IMR-90 (cell line): Measurements from ENCODE around the gene SAA4. TPM values are rescaled to one million over a fixed set of nuclear protein-coding genes. Genes with fewer than 3 reads are reported as not detected.

Experiments used
- ATAC-seq: fragments of 200-7000 bp; cut with Tn5 transposase; 2 replicates; pipeline ENCODE4 v1.9.1; 2020; ENCODE audit warnings: low read depth, mild to moderate bottlenecking, moderate library complexity
- BruUV-seq: library from RNA; stranded (reverse); fragments of 400-500 nt; replicated peaks from 2 replicates; lab custom pipeline; 2021; lab: Mats Ljungman, UMichigan
- CTCF ChIA-PET: fragments of 300-600 bp; formaldehyde crosslinking; extraction: SDS; loops from one replicate; lab custom pipeline; 2021; ENCODE audit warnings: antibody characterized with exemption; lab: Yijun Ruan, JAX
- POLR2A ChIA-PET: fragments of 300-600 bp; sonication (Branson Sonifier 250); formaldehyde crosslinking; loops from one replicate; lab custom pipeline; 2022; ENCODE audit warnings: antibody characterized with exemption; ENCODE audit not compliant: unreplicated experiment; lab: Charles Lee
- DNase-seq: peaks from one replicate; pipeline ENCODE4 v3.0.0; 2013
- H2AFZ ChIP-seq: replicated peaks from 2 replicates; pipeline ENCODE3; 2013; ENCODE audit warnings: low read length, mild to moderate bottlenecking; ENCODE audit not compliant: poor library complexity
- H2AK5ac ChIP-seq: 2 replicates; pipeline ENCODE4 v1.6.1; 2013; ENCODE audit warnings: low read depth, low read length, inconsistent platforms
- H2AK9ac ChIP-seq: replicated peaks from 2 replicates; pipeline ENCODE3; 2013; ENCODE audit warnings: mild to moderate bottlenecking, low read depth, low read length, moderate library complexity; ENCODE audit not compliant: poor library complexity
- H2BK120ac ChIP-seq: 2 replicates; pipeline ENCODE4 v1.6.1; 2013; ENCODE audit warnings: low read depth, low read length, inconsistent platforms
- H2BK15ac ChIP-seq: 3 replicates; pipeline ENCODE4 v1.6.1; 2013; ENCODE audit warnings: low read depth, low read length, inconsistent platforms
- H2BK20ac ChIP-seq: 2 replicates; pipeline ENCODE4 v1.6.1; 2013; ENCODE audit warnings: low read depth, mild to moderate bottlenecking, inconsistent platforms, low read length, moderate library complexity
- H2BK5ac ChIP-seq: 2 replicates; pipeline ENCODE4 v1.6.1; 2013; ENCODE audit warnings: mild to moderate bottlenecking, low read depth, low read length, inconsistent platforms; ENCODE audit not compliant: poor library complexity, severe bottlenecking
- H3K14ac ChIP-seq: replicated peaks from 2 replicates; pipeline ENCODE4 v1.6.1; 2013; ENCODE audit warnings: low read depth, low read length, inconsistent platforms
- H3K18ac ChIP-seq: 2 replicates; pipeline ENCODE4 v1.6.1; 2013; ENCODE audit warnings: low read depth, low read length, control low read depth
- H3K23ac ChIP-seq: 2 replicates; pipeline ENCODE4 v1.6.1; 2013; ENCODE audit warnings: low read depth, low read length, inconsistent platforms
- H3K27ac ChIP-seq: 2 replicates; pipeline ENCODE4 v1.5.1; 2013; ENCODE audit warnings: mild to moderate bottlenecking, control low read depth, low read length; ENCODE audit not compliant: insufficient read depth
- H3K27me3 ChIP-seq: 2 replicates; pipeline ENCODE4 v1.6.1; 2013; ENCODE audit warnings: low read length; ENCODE audit not compliant: control insufficient read depth, insufficient read depth
- H3K36me3 ChIP-seq: 2 replicates; pipeline ENCODE4 v1.6.1; 2013; ENCODE audit warnings: low read length, mixed read lengths; ENCODE audit not compliant: control insufficient read depth, insufficient read depth
- H3K4ac ChIP-seq: 2 replicates; pipeline ENCODE4 v1.6.1; 2013; ENCODE audit warnings: low read depth, low read length, inconsistent platforms
- H3K4me1 ChIP-seq: 2 replicates; pipeline ENCODE4 v1.6.1; 2013; ENCODE audit warnings: low read length, mixed read lengths; ENCODE audit not compliant: control insufficient read depth, insufficient read depth
- H3K4me2 ChIP-seq: 2 replicates; pipeline ENCODE4 v1.6.1; 2013; ENCODE audit warnings: low read depth, mild to moderate bottlenecking, control low read depth, low read length, moderate library complexity
- H3K4me3 ChIP-seq: 2 replicates; pipeline ENCODE4 v1.5.1; 2013; ENCODE audit warnings: low read depth, mild to moderate bottlenecking, control low read depth, low read length, moderate library complexity; ENCODE audit not compliant: insufficient read depth
- H3K56ac ChIP-seq: 2 replicates; pipeline ENCODE4 v1.6.1; 2013; ENCODE audit warnings: low read length, inconsistent platforms; ENCODE audit not compliant: insufficient read depth; ENCODE audit errors: extremely low read depth
- H3K79me1 ChIP-seq, 2 experiments: 2 replicates each; pipeline ENCODE4 v1.6.1; 2013; ENCODE audit warnings: low read length in 2 of 2, inconsistent platforms in 1 of 2, low read depth in 1 of 2
- H3K9ac ChIP-seq: 2 replicates; pipeline ENCODE4 v1.6.1; 2013; ENCODE audit warnings: low read depth, low read length, control low read depth
- H3K9me1 ChIP-seq: 2 replicates; pipeline ENCODE4 v1.6.1; 2013; ENCODE audit warnings: low read length, inconsistent platforms; ENCODE audit not compliant: insufficient read depth
- H3K9me3 ChIP-seq: 2 replicates; pipeline ENCODE4 v1.6.1; 2013; ENCODE audit warnings: low read length; ENCODE audit not compliant: control insufficient read depth, insufficient read depth
- H4K20me1 ChIP-seq: 2 replicates; pipeline ENCODE4 v1.6.1; 2013; ENCODE audit warnings: low read length, inconsistent platforms; ENCODE audit not compliant: insufficient read depth
- H4K5ac ChIP-seq: 2 replicates; pipeline ENCODE4 v1.6.1; 2013; ENCODE audit warnings: mild to moderate bottlenecking, low read depth, low read length, control low read depth
- H4K8ac ChIP-seq, 2 experiments: 2 replicates each; pipeline ENCODE4 v1.6.1; 2013; ENCODE audit warnings: low read depth in 2 of 2, low read length in 2 of 2, control low read depth in 1 of 2, inconsistent platforms in 1 of 2
- H4K91ac ChIP-seq: 2 replicates; pipeline ENCODE4 v1.6.1; 2013; ENCODE audit warnings: low read depth, low read length, inconsistent platforms; ENCODE audit not compliant: insufficient read depth
- BHLHE40 ChIP-seq: fragments of 150-350 bp; IDR thresholded peaks from 2 replicates; pipeline ENCODE4 v1.6.1; 2016; ENCODE audit warnings: mild to moderate bottlenecking, low read depth, low read length
- CEBPB ChIP-seq: IDR thresholded peaks from 2 replicates; pipeline ENCODE4 v1.6.1; 2012; ENCODE audit warnings: low read depth, low read length, improper control_type of control experiment
- CHD1 ChIP-seq: IDR thresholded peaks from 2 replicates; pipeline ENCODE4 v1.6.1; 2012; ENCODE audit warnings: low read depth, low read length, improper control_type of control experiment
- MAFK ChIP-seq: IDR thresholded peaks from 2 replicates; pipeline ENCODE4 v1.6.1; 2012; ENCODE audit warnings: low read depth, low read length, improper control_type of control experiment
- MAZ ChIP-seq: IDR thresholded peaks from 2 replicates; pipeline ENCODE4 v1.6.1; 2012; ENCODE audit warnings: low read depth, mild to moderate bottlenecking, low read length, improper control_type of control experiment, moderate library complexity, borderline replicate concordance
- MXI1 ChIP-seq: IDR thresholded peaks from 2 replicates; pipeline ENCODE4 v1.6.1; 2012; ENCODE audit warnings: low read depth, mild to moderate bottlenecking, low read length, moderate library complexity, borderline replicate concordance
- NFE2L2 ChIP-seq: fragments of 150-350 bp; IDR thresholded peaks from 2 replicates; pipeline ENCODE4 v1.6.1; 2016; ENCODE audit warnings: low read depth, mild to moderate bottlenecking, low read length
- POLR2A ChIP-seq: IDR thresholded peaks from 2 replicates; pipeline ENCODE4 v1.6.1; 2012; ENCODE audit warnings: mild to moderate bottlenecking, low read depth, low read length
- RAD21 ChIP-seq: IDR thresholded peaks from 2 replicates; pipeline ENCODE4 v1.6.1; 2012; ENCODE audit warnings: low read length, improper control_type of control experiment
- RCOR1 ChIP-seq: IDR thresholded peaks from 2 replicates; pipeline ENCODE4 v1.6.1; 2012; ENCODE audit warnings: mild to moderate bottlenecking, low read length, improper control_type of control experiment; ENCODE audit not compliant: insufficient replicate concordance
- RFX5 ChIP-seq: IDR thresholded peaks from 2 replicates; pipeline ENCODE4 v1.8.0; 2012; ENCODE audit warnings: low read depth, mild to moderate bottlenecking, low read length, moderate library complexity
- WGBS, 2 experiments: methylation state at CpG; one replicate each; pipeline versions ENCODE4 v1.1.5 to v1.1.7; 2013; ENCODE audit warnings: missing lambda C conversion rate in 2 of 2; ENCODE audit not compliant: insufficient read length in 1 of 2; ENCODE audit errors: extremely low coverage in 2 of 2; 5-methylcytosine and 5-hydroxymethylcytosine counted together
- dilution Hi-C: fragments of 300-500 bp; cut with HindIII; formaldehyde crosslinking; loops from one replicate; pipeline ENCODE4 v1.14.3; 2018; ENCODE audit warnings: low sequenced_read_pairs; ENCODE audit not compliant: unreplicated experiment
- in situ Hi-C: fragments of 300-500 bp; cut with MboI; formaldehyde crosslinking; loops from 3 replicates; pipeline ENCODE4 v1.14.3; 2019; ENCODE audit warnings: low sequenced_read_pairs, inconsistent platforms, mixed read lengths
- intact Hi-C: fragments of 100-400 bp; cut with micrococcal nuclease; formaldehyde crosslinking; loops from 2 replicates; pipeline ENCODE4 v1.10.0; 2022
- polyA plus RNA-seq, 3 experiments: library from polyadenylated mRNA; depleted of rRNA; stranded (reverse); fragments of >200 nt; gene quantifications; 2 replicates each; pipeline ENCODE4 v1.2.3, GENCODE V29; 2012; ENCODE audit warnings: low replicate concordance in 1 of 3
- total RNA-seq: library from RNA; depleted of rRNA; stranded (reverse); fragments of >200 nt; gene quantifications from 2 replicates; pipeline ENCODE4 v1.2.3, GENCODE V29; 2012
- TF ChIP-seq, protein P1 (sequence below): fragments of 150-350 bp; IDR thresholded peaks from 2 replicates; pipeline ENCODE4 v1.6.1; 2016; ENCODE audit warnings: low read depth, mild to moderate bottlenecking, low read length, moderate library complexity, borderline replicate concordance
- TF ChIP-seq, protein P2 (sequence below): fragments of 150-350 bp; IDR thresholded peaks from 2 replicates; pipeline ENCODE4 v1.6.1; 2017; ENCODE audit warnings: mild to moderate bottlenecking, antibody characterized with exemption, low read length, low read depth
- TF ChIP-seq, protein P3 (sequence below): conservative IDR thresholded peaks from 2 replicates; pipeline ENCODE4 v1.5.1; 2012; ENCODE audit warnings: mild to moderate bottlenecking, low read depth, low read length, improper control_type of control experiment

Gene SAA4
- total and polyA plus RNA-seq, 2 of the 4 experiments (the other 2 are of a cell fraction), result not detected

DNA sequence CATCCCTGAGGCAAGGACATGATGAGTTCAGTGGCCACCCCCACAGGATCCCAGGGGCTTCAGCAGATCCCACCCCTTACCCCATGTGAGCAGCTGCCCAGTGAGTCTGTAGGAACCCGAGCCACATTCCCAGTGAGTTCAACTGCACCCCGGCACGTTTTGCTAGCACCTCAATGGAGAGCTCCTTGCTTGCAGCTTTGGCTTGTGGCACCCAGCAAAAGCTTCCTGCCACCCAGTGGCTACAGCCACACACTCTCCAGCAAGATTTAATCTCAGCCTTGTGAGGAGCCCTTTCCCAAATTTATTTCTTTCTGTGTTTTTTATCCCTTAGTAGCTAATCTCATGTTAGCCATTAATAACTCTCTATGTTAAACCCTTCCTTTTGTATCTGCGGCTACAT, 33.5 kb upstream of the SAA4 start:
- dilution Hi-C loops, result no loop called here
- Histone ChIP-seq H3K27ac (no peak overlapping the region), H3K4ac (no peak overlapping the region), H4K5ac (no peak overlapping the region), H2AFZ (no peak overlapping the region), H3K14ac (no peak overlapping the region), H3K9me3 (no peaks in the 10 kb centered on the region), H2BK5ac (no peak overlapping the region), H4K20me1 (no peaks in the 10 kb centered on the region), H3K4me3 (no peak overlapping the region), H3K18ac (no peak overlapping the region), H2AK9ac (no peak overlapping the region), H2AK5ac (no peak overlapping the region), H3K79me1 (no peaks in the 10 kb centered on the region), H4K91ac (no peak overlapping the region), H3K27me3 (peaks cover 8% of the 10 kb centered on the region), H2BK20ac (no peak overlapping the region), H3K23ac (no peak overlapping the region), H3K56ac (no peak overlapping the region), H3K4me2 (no peak overlapping the region), H4K8ac (no peak overlapping the region), H3K4me1 (no peaks in the 10 kb centered on the region), H2BK15ac (no peak overlapping the region), H2BK120ac (no peak overlapping the region), H3K9me1 (no peaks in the 10 kb centered on the region), H3K9ac (no peak overlapping the region), H3K36me3 (no peaks in the 10 kb centered on the region)
- POLR2A ChIA-PET, result no interaction called here
- CTCF ChIA-PET, result no interaction called here
- no peak for TF ChIP-seq NFE2L2
- no peak for TF ChIP-seq MXI1
- TF ChIP-seq RFX5, result no peak
- TF ChIP-seq RCOR1, result no peak
- TF ChIP-seq CHD1, result no peak
- no peak for TF ChIP-seq CEBPB
- TF ChIP-seq MAZ, result no peak
- TF ChIP-seq BHLHE40, result no peak
- TF ChIP-seq, protein P1, sequence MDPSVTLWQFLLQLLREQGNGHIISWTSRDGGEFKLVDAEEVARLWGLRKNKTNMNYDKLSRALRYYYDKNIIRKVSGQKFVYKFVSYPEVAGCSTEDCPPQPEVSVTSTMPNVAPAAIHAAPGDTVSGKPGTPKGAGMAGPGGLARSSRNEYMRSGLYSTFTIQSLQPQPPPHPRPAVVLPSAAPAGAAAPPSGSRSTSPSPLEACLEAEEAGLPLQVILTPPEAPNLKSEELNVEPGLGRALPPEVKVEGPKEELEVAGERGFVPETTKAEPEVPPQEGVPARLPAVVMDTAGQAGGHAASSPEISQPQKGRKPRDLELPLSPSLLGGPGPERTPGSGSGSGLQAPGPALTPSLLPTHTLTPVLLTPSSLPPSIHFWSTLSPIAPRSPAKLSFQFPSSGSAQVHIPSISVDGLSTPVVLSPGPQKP, result no peak
- TF ChIP-seq, protein P2, sequence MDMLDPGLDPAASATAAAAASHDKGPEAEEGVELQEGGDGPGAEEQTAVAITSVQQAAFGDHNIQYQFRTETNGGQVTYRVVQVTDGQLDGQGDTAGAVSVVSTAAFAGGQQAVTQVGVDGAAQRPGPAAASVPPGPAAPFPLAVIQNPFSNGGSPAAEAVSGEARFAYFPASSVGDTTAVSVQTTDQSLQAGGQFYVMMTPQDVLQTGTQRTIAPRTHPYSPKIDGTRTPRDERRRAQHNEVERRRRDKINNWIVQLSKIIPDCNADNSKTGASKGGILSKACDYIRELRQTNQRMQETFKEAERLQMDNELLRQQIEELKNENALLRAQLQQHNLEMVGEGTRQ, result no peak
- no peak for TF ChIP-seq RAD21
- TF ChIP-seq POLR2A, result no peak
- TF ChIP-seq, protein P3, sequence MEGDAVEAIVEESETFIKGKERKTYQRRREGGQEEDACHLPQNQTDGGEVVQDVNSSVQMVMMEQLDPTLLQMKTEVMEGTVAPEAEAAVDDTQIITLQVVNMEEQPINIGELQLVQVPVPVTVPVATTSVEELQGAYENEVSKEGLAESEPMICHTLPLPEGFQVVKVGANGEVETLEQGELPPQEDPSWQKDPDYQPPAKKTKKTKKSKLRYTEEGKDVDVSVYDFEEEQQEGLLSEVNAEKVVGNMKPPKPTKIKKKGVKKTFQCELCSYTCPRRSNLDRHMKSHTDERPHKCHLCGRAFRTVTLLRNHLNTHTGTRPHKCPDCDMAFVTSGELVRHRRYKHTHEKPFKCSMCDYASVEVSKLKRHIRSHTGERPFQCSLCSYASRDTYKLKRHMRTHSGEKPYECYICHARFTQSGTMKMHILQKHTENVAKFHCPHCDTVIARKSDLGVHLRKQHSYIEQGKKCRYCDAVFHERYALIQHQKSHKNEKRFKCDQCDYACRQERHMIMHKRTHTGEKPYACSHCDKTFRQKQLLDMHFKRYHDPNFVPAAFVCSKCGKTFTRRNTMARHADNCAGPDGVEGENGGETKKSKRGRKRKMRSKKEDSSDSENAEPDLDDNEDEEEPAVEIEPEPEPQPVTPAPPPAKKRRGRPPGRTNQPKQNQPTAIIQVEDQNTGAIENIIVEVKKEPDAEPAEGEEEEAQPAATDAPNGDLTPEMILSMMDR, result no peak
- no peak for TF ChIP-seq MAFK
- WGBS, 2 experiments, result 71% methylated on average over 1 of the region's 4 CpGs; no CpG with 5 or more reads in 1 of the 2 experiments
- DNase-seq (no peak), ATAC-seq (no peak)
- in situ Hi-C loops, result no loop called here
- no TSS peak for BruUV-seq
- intact Hi-C loops, result no loop called here
